KMS-11 (cell line): ENCODE measurements around the gene CANT1.

ENCODE experiments used
- H2AFZ ChIP-seq: fragments of 200-600 bp; sonication (generic); 2 replicates; pipeline ENCODE4 v1.6.1; 2016; ENCODE audit warnings: antibody characterized with exemption, mixed run types, low read depth
- H3K27ac ChIP-seq: fragments of 200-600 bp; sonication (generic); 2 replicates; pipeline ENCODE4 v1.6.1; 2016; ENCODE audit warnings: mild to moderate bottlenecking, mixed run types
- H3K27me3 ChIP-seq: fragments of 200-600 bp; sonication (generic); 2 replicates; pipeline ENCODE4 v1.6.1; 2017; ENCODE audit warnings: mild to moderate bottlenecking, low read depth, mixed run types, moderate library complexity; ENCODE audit not compliant: insufficient read depth
- H3K36me3 ChIP-seq: fragments of 200-600 bp; sonication (generic); 2 replicates; pipeline ENCODE4 v1.6.1; 2017; ENCODE audit warnings: mild to moderate bottlenecking, mixed run types; ENCODE audit not compliant: insufficient read depth
- H3K4me1 ChIP-seq: fragments of 200-600 bp; sonication (generic); 2 replicates; pipeline ENCODE4 v1.6.1; 2016; ENCODE audit warnings: mild to moderate bottlenecking, low read depth, mixed run types; ENCODE audit not compliant: poor library complexity, severe bottlenecking
- H3K4me2 ChIP-seq: fragments of 200-600 bp; sonication (generic); 2 replicates; pipeline ENCODE4 v1.7.0; 2016; ENCODE audit warnings: mild to moderate bottlenecking, mixed run types
- H3K4me3 ChIP-seq: fragments of 200-600 bp; sonication (generic); IDR thresholded peaks from 2 replicates; pipeline ENCODE4 v1.6.1; 2017; ENCODE audit warnings: low read depth, low read length, mixed read lengths; ENCODE audit not compliant: insufficient read depth
- H3K79me2 ChIP-seq: fragments of 200-600 bp; sonication (generic); 2 replicates; pipeline ENCODE4 v1.6.1; 2016; ENCODE audit warnings: low read depth, mixed run types; ENCODE audit not compliant: insufficient read depth
- H3K9ac ChIP-seq: fragments of 200-600 bp; sonication (generic); 2 replicates; pipeline ENCODE4 v1.6.1; 2016; ENCODE audit warnings: mild to moderate bottlenecking, mixed run types
- H4K20me1 ChIP-seq: fragments of 200-600 bp; sonication (generic); 2 replicates; pipeline ENCODE4 v1.6.1; 2016; ENCODE audit warnings: mild to moderate bottlenecking, mixed run types; ENCODE audit not compliant: insufficient read depth
- TF ChIP-seq, protein P1 (sequence below): fragments of 200-600 bp; sonication (generic); conservative IDR thresholded peaks from 2 replicates; pipeline ENCODE4 v1.6.1; 2017; ENCODE audit warnings: low read depth, mild to moderate bottlenecking, antibody characterized with exemption, low read length, moderate library complexity, mixed read lengths

CANT1 gene

GRCh38 chr17:79053251-79053925, 43.8 kb upstream of the CANT1 start:
- H4K20me1 ChIP-seq: no peaks in the 10 kb centered on the region
- H3K79me2 ChIP-seq: no peaks in the 10 kb centered on the region
- H2AFZ ChIP-seq: no peak overlapping the region
- H3K4me1 ChIP-seq: no peaks in the 10 kb centered on the region
- H3K4me3 ChIP-seq: no peak overlapping the region
- no peaks in the 10 kb centered on the region for H3K36me3 ChIP-seq
- H3K9ac ChIP-seq: no peak overlapping the region
- H3K27me3 ChIP-seq: peaks cover 63% of the 10 kb centered on the region
- no peak overlapping the region for H3K4me2 ChIP-seq
- H3K27ac ChIP-seq: no peak overlapping the region
- TF ChIP-seq, protein P1, sequence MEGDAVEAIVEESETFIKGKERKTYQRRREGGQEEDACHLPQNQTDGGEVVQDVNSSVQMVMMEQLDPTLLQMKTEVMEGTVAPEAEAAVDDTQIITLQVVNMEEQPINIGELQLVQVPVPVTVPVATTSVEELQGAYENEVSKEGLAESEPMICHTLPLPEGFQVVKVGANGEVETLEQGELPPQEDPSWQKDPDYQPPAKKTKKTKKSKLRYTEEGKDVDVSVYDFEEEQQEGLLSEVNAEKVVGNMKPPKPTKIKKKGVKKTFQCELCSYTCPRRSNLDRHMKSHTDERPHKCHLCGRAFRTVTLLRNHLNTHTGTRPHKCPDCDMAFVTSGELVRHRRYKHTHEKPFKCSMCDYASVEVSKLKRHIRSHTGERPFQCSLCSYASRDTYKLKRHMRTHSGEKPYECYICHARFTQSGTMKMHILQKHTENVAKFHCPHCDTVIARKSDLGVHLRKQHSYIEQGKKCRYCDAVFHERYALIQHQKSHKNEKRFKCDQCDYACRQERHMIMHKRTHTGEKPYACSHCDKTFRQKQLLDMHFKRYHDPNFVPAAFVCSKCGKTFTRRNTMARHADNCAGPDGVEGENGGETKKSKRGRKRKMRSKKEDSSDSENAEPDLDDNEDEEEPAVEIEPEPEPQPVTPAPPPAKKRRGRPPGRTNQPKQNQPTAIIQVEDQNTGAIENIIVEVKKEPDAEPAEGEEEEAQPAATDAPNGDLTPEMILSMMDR: no peak

DNA sequence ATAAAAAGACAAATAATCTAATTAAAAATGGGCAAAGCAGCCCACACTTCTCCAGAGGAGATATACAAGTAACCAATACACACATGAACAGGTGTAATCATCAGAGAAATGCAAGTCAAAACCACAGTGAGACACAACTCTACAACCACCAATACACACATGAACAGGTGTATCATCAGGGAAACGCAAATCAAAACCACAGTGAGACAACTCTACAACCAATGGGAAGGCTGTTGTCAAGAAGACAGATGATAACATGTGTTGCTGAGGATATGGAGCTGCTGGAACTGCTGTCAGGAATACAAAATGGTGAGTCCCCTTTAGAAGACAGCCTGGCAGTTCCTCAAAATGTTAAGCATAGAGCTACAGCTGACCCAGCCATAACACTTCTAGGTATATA, 42.6 kb upstream of the CANT1 start:
- no peaks in the 10 kb centered on the region for H3K36me3 ChIP-seq
- peaks cover 76% of the 10 kb centered on the region for H3K27me3 ChIP-seq
- no peaks in the 10 kb centered on the region for H3K4me1 ChIP-seq
- no peak overlapping the region for H3K4me3 ChIP-seq
- H3K79me2 ChIP-seq: no peaks in the 10 kb centered on the region
- H3K27ac ChIP-seq: no peak overlapping the region
- H3K9ac ChIP-seq: no peak overlapping the region
- no peaks in the 10 kb centered on the region for H4K20me1 ChIP-seq
- no peak overlapping the region for H2AFZ ChIP-seq
- TF ChIP-seq, protein P1: no peak
- H3K4me2 ChIP-seq: no peak overlapping the region

DNA sequence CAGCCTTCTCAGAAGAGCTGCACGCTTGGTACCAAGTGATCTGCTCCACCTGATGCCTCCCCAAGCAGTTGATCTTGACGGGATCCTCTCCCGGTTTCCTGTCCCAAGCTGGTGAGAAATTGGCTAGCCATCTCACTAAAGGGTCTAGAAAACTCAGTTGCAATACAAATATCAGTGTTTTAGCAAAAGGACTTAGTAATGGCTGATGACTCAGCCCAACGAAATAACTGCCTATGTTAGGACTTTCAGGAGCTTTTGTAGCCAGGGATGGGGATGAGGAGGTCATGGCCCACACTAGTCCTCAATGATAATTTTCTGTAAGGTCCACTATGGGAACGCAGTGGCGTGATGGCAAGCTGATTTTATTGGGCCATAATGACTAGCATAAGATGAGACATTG, 41.7 kb upstream of the CANT1 start:
- H2AFZ ChIP-seq: no peak overlapping the region
- no peaks in the 10 kb centered on the region for H3K36me3 ChIP-seq
- no peak overlapping the region for H3K4me3 ChIP-seq
- no peak overlapping the region for H3K27ac ChIP-seq
- no peak overlapping the region for H3K9ac ChIP-seq
- peaks cover 83% of the 10 kb centered on the region for H3K27me3 ChIP-seq
- H3K4me2 ChIP-seq: no peak overlapping the region
- H3K4me1 ChIP-seq: no peaks in the 10 kb centered on the region
- no peaks in the 10 kb centered on the region for H4K20me1 ChIP-seq
- no peaks in the 10 kb centered on the region for H3K79me2 ChIP-seq
- TF ChIP-seq, protein P1: no peak

GRCh38 chr17:79050551-79050950, 41.0 kb upstream of the CANT1 start:
- Histone ChIP-seq H3K27me3 (peaks cover 82% of the 10 kb centered on the region), H3K9ac (no peak overlapping the region), H3K27ac (no peak overlapping the region), H3K4me3 (no peak overlapping the region), H4K20me1 (no peaks in the 10 kb centered on the region), H3K79me2 (no peaks in the 10 kb centered on the region), H2AFZ (no peak overlapping the region), H3K4me2 (no peak overlapping the region), H3K36me3 (no peaks in the 10 kb centered on the region), H3K4me1 (no peaks in the 10 kb centered on the region)
- TF ChIP-seq, protein P1: no peak
